ENCODE measurements around the gene RIMKLA.

The RIMKLA gene

DNA sequence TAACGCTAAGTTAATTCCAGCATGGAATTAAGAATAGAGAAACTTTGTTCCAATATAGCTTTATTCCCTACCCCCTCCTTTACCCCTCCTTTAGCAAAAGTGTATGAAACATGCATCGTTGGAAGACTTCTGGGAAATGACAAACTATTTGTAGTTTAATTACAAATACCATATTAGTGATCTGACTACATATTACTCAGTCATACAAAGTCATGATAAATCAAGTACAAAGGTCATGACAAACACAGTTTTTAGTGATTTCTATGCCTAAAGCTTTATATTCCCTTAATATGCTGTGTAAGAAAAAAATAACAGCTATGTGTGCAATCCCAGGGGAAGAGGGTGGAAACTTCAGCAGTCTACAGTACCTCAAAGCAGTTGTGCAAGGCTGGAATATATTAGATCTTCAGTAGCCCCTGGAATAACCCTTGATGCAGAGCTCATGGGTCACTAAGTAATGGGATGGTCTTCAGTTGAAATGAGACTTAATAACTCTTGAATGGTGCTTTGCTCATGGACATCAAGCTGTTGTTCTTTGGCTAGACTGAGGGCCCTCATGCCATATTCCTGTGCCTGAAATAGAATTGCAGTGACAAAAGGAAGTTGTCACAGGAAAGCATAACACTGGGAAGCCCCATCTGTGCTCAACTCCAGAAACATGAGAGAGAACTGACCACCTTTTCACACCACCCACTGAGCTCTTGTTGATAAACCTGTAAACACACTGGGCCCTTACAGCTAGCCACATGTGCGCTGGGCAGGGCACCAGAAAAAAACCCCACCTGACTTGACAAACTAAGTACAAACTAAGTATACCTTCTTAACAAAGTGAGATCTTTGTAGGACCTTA is 49.9 kb downstream of the RIMKLA start:
- no peak for DNase-seq (ENCODE audit: low read depth, low spot score)

DNA sequence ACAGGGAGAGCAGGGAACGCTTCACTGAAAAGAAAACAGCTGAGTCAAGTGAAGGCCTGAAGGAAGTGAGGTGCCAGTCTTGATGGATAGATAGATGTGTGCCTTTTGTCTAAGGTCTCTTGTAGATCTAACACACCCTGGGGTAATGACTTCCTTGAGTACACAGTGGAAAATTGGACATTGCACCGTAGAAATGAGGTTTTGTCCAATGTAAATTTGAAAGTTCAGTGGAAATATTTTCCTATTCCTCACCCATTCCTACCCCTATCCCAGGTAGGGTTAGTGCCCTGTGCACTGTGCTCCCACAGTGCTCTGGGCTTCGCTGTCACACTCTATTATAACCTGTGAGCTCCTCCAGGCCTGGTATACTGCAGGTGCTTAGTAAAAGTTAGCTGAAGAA is 50.9 kb downstream of the RIMKLA start:
- DNase-seq (ENCODE audit: low read depth, low spot score), result no peak

GRCh38 chr1:42432714-42433113 is 52.1 kb downstream of the RIMKLA start:
- DNase-seq (ENCODE audit: low read depth, low spot score), result no peak

DNA sequence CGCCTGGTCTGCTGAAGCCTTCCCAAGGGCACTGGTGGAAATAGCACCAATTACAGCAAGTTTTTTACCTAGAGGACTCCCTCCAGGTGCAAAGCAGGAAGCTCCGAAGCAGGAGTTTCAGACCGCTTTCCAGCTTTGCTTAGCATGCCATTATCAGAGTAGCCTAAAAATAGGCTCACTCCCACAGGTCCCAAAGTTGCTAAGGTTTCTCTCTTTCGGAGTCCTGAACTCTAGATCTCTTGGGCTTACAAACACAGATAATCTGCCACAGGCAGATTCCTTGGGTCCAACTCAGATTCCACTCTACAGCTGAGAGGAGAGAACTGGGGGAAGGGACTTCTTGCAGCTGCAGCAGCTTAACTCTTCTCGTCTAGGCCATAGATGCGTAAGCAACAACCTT is 52.8 kb downstream of the RIMKLA start:
- DNase-seq (ENCODE audit: low read depth, low spot score), result no peak

DNA sequence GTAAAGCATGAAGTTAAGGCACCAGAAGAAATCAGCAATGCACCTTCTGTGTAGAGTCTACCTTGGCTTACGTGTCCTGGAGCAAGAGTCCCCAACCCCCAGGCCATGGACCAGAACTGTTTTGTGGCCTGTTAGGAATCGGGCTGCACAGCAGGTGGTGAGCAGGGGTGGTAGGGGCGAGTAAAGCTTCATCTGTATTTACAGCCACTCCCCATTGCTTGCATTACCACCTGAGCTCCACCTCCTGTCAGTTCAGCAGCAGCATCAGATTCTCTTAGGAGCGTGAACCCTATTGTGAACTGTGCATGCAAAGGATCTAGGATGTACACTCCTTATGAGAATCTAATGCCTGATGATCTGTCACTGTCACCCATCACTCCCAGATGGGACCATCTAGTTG is 53.7 kb downstream of the RIMKLA start:
- DNase-seq (ENCODE audit: low read depth, low spot score), result no peak

GRCh38 chr1:42439940-42440339 is 59.3 kb downstream of the RIMKLA start:
- DNase-seq (ENCODE audit: low read depth, low spot score), result peak; percentile 67

DNA sequence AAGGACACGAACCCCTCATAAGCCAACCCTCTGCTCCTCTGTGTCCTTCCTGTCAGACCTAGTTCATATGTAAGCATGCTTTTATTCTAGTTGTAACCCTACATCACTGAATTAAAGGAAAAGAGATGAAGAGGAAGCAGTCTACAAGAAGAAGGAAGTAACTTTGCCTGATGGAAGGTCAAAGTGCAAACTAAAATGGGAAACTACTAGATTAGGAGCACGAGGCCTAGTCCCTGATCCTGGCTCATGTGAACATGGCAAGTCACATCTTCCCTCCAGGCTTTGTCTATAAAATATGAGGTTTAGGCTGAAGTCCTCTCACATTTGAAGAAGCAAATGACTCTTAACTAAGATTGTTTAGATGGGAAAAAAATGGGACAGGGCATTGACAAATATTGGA is 62.1 kb downstream of the RIMKLA start:
- DNase-seq (ENCODE audit: low read depth, low spot score), result no peak

GRCh38 chr1:42449256-42449655 is 68.7 kb downstream of the RIMKLA start:
- DNase-seq (ENCODE audit: low read depth, low spot score), result no peak

GRCh38 chr1:42450061-42450460 is 69.5 kb downstream of the RIMKLA start:
- peak; percentile 71 for DNase-seq (ENCODE audit: low read depth, low spot score)

- peak; percentile 25 for DNase-seq (ENCODE audit: low read depth, low spot score)
Measured at GRCh38 chr1:42453386-42453785, 72.8 kb downstream of the RIMKLA start.

DNA sequence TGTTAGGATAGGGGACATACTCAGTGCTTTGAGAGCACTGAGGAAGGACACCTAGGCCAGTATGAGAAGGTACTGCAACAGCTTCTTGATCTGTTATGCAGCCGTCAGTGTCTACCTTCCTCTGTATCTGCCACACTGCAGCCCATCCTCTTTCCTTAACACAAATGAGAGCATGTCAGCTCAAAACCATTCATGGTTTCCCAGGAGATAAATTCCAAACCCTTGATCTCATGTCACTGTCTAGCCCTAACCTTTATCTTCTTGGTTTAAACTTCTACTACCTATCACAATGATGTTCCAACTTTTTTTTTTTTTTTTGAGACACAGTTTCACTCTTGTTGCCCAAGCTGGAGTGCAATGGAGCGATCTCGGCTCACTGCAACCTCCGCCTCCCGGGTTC is 73.8 kb downstream of the RIMKLA start:
- DNase-seq (ENCODE audit: low read depth, low spot score), result no peak

DNA sequence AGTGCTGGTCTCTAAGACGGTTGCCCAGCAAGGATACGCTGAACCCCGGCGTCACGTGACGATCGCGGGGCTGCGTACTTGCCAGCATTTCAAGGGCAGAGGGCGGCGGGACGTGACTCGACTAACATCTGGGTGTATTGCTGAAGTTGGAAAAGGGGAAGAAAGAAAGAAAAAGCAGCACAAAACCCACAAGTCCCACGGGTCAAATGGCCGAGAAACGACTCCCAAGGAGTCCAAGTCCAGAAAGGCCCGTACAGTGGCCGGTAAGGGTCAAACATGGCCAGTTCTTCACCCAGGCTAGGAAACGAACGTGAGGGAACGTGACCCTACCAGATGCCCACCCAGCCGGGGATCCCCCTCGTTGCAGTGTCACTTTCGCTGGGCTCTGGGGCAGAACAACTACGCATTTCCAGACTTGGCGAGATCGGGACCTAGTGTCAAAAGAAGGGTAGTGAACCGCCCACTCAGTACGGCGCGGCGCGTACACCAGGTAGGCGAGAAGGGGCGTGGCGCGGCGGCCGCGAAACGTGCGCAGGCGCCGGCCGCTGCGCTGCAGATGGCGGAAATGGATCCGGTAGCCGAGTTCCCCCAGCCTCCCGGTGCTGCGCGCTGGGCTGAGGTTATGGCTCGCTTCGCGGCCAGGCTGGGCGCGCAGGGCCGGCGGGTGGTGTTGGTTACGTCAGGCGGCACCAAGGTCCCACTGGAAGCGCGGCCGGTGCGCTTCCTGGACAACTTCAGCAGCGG is 75.6 kb downstream of the RIMKLA start, which contains the start of the genes PPCS and ZMYND12:
Gene PPCS, plus strand, starts transcription at position 534 of the 744 bp plus-strand sequence. Its CDS starts 23 bp downstream, at position 557.
Gene ZMYND12, minus strand, starts transcription at position 13 of the 744 bp plus-strand sequence. CDS start 25 bp downstream, outside the sequence.
- DNase-seq (ENCODE audit: low read depth, low spot score), result peak; percentile 90

DNA sequence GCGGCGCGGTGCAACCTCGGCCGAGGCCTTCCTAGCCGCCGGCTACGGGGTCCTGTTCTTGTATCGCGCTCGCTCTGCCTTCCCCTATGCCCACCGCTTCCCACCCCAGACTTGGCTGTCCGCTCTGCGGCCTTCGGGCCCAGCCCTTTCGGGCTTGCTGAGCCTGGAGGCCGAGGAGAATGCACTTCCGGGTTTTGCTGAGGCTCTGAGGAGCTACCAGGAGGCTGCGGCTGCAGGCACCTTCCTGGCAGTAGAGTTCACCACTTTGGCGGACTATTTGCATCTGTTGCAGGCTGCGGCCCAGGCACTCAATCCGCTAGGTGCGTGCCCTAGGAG is 76.1 kb downstream of the RIMKLA start:
- DNase-seq (ENCODE audit: low read depth, low spot score), result no peak

- DNase-seq (ENCODE audit: low read depth, low spot score), result no peak
Measured at GRCh38 chr1:42461196-42461595, 80.6 kb downstream of the RIMKLA start.

DNA sequence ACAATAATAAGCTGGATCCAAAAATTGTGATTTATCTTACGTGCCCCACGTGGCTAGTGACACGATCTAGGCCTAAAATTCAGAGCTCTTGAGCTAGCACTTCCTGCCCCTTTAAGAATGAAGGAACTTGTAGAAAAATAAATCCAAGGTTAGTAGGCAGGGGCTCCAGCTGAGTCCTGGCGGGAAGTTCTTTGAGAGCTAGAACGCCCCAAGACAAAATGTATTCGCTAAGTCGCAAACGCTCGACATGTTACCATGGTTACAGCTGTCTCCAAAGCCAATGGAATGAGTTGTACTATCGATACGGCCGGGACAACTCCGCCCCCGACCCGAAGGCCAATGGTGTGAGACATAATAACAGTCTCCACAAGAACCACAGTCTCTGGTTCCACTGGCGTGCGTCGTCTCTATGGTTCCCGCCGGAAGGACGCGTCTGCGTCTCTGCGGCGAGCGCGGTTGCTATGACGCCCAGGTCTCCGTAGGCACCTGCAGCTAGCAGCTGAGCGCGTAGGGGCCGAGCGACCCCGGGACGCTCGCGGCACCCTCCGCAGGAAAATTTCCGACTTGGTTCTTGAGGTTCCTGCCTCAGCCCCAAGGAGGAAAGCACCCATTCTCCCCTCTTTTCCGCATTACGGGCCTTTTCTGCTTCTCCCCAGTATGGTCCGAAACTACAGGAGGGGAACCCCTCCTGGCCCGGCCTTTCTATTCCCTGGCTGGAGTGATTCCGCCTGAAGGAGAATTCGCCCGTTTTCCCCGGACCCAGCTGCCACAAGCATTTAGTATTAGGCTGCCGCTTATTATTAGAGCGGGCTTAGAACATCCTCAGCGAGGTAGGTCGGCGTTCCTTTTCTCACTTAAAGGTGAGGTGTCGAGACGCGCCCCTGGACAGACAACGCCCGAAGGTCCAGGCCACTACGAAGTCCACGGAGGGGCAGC is 82.5 kb downstream of the RIMKLA start, which contains the start of gene CCDC30:
Gene CCDC30, plus strand, starts transcription at position 459 of the 936 bp plus-strand sequence. CDS start 17,266 bp downstream, outside the sequence.
- peak; percentile 98 for DNase-seq (ENCODE audit: low read depth, low spot score)

GRCh38 chr1:42463921-42464320 is 83.3 kb downstream of the RIMKLA start:
- DNase-seq (ENCODE audit: low read depth, low spot score), result peak; percentile 11

DNA sequence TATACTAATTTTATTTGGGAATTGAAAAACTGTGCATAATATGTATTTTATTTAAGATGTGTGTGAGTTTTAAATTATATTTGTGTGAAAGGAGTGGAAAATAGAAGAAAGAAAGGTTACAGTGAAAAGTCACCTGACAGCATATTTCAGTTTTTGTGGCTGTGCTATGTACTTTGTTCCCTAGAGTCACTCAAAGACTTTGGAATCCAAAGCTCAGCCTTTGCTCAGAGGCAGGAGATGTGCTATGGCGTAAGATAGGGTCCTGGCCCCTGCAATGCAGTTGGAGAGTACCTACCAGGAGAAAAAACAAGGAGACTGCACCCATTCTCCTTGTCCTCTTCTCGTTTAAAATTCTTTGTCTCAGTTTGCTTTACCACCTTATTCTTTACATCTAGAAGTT is 85.4 kb downstream of the RIMKLA start:
- no peak for DNase-seq (ENCODE audit: low read depth, low spot score)

- no peak for DNase-seq (ENCODE audit: low read depth, low spot score)
Measured at GRCh38 chr1:42469727-42470126, 89.1 kb downstream of the RIMKLA start.
